SK-N-MC (cell line): ENCODE results near the gene STON2.

ENCODE experiments used
- EZH2 ChIP-seq: fragments of 200-600 bp; sonication (generic); IDR thresholded peaks from one replicate; pipeline ENCODE4 v1.6.1; 2017; ENCODE audit warnings: antibody characterized with exemption
- POLR2AphosphoS5 ChIP-seq: IDR thresholded peaks from 2 replicates; pipeline ENCODE4 v1.6.1; 2012; ENCODE audit warnings: mild to moderate bottlenecking, low read depth, low read length, borderline replicate concordance

GRCh38 chr14:81406863-81407262 lies 6.7 kb upstream of the STON2 start:
- TF ChIP-seq EZH2 (no peak), POLR2AphosphoS5 (no peak)
